ENCODE measurements around the gene SLC41A2. TPM values are rescaled to one million over a fixed set of nuclear protein-coding genes. Genes with fewer than 3 reads are reported as not detected.

The SLC41A2 gene
- polyA plus RNA-seq, 1 donor (not counting 4 experiments of a cell fraction or from before 2014, with no cell fraction given) = 1.2 TPM

- no peaks in the 10 kb centered on the region for H3K9me3 ChIP-seq (ENCODE audit: control insufficient read depth, low read depth, low read length)
- H3K4me2 ChIP-seq (ENCODE audit: control insufficient read depth, extremely low read depth, insufficient read depth, low read depth, low read length) = no peak overlapping the region
- no peak overlapping the region for H3K9ac ChIP-seq (ENCODE audit: control insufficient read depth, extremely low read depth, insufficient read depth, low read length)
- H3K36me3 ChIP-seq (ENCODE audit: control insufficient read depth in 2 of 2, extremely low read depth in 1 of 2, insufficient read depth in 2 of 2, low read length in 2 of 2) = no peaks in the 10 kb centered on the region
- H3K27ac ChIP-seq (ENCODE audit: control insufficient read depth, insufficient read depth, low read length) = no peak overlapping the region
- no peak for DNase-seq (ENCODE audit: low read depth, low spot score)
- dilution Hi-C loops (cut with MboI; ENCODE audit: extremely low pct_ligation_motif_present, low sequenced_read_pairs) = no loop called here
- no peaks in the 10 kb centered on the region for H3K27me3 ChIP-seq (ENCODE audit: control insufficient read depth, extremely low read depth, insufficient read depth, low read length)
- H3K4me3 ChIP-seq (ENCODE audit: control insufficient read depth in 2 of 3, extremely low read depth in 1 of 3, insufficient read depth in 2 of 3, low read depth in 1 of 3, low read length in 3 of 3) = no peak overlapping the region
- peaks cover 5% of the 10 kb centered on the region for H3K4me1 ChIP-seq (ENCODE audit: control insufficient read depth, extremely low read depth, insufficient read depth, low read length)
- no peaks in the 10 kb centered on the region for H3K9me1 ChIP-seq (ENCODE audit: control insufficient read depth, extremely low read depth, insufficient read depth, low read length)
- FAIRE-seq = no peak
- no peak overlapping the region for H2AFZ ChIP-seq (ENCODE audit: control insufficient read depth, low read length)
- H3K79me2 ChIP-seq (ENCODE audit: control insufficient read depth, insufficient read depth, low read length) = no peaks in the 10 kb centered on the region
- TF ChIP-seq EZH2 (IDR thresholded peaks at IDR 0.05; ENCODE audit: low read length) (no peak), CTCF (optimal IDR thresholded peaks at IDR 0.05 in 1 of 3, IDR thresholded peaks at IDR 0.05 in 1 of 3, conservative IDR thresholded peaks at IDR 0.05 in 1 of 3; ENCODE audit: extremely low read depth in 1 of 3, insufficient read depth in 2 of 3, low read length in 3 of 3) (no peak)
- H4K20me1 ChIP-seq (ENCODE audit: control insufficient read depth, extremely low read depth, insufficient read depth, low read length) = no peaks in the 10 kb centered on the region
These were observed 6.2 kb upstream of the SLC41A2 start for GRCh38 chr12:104964167-104964855.

DNA sequence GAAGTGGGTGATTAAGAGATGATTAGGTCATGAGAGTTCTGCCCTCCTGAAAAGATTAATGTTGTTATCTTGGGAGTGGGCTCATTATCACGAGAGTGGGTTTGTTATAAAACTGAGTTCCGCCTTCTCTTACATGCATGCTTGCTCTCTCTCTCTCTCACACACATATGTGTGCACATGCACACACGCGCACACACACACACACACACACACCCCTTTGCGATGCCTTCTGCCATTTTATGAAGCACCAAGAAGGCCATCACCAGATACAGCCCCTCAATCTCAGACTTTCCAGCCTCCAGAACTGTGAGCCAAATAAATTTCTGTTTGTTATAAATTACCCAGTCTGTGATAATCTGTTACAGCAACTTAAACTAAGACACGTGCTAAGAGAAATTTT lies 5.7 kb upstream of the SLC41A2 start:
- Histone ChIP-seq H4K20me1 (ENCODE audit: control insufficient read depth, extremely low read depth, insufficient read depth, low read length) (no peaks in the 10 kb centered on the region), H3K4me2 (ENCODE audit: control insufficient read depth, extremely low read depth, insufficient read depth, low read depth, low read length) (no peak overlapping the region), H3K27ac (ENCODE audit: control insufficient read depth, insufficient read depth, low read length) (no peak overlapping the region), H2AFZ (ENCODE audit: control insufficient read depth, low read length) (no peak overlapping the region), H3K9me3 (ENCODE audit: control insufficient read depth, low read depth, low read length) (no peaks in the 10 kb centered on the region), H3K4me1 (ENCODE audit: control insufficient read depth, extremely low read depth, insufficient read depth, low read length) (peaks cover 10% of the 10 kb centered on the region), H3K36me3 (ENCODE audit: control insufficient read depth in 2 of 2, extremely low read depth in 1 of 2, insufficient read depth in 2 of 2, low read length in 2 of 2) (no peaks in the 10 kb centered on the region), H3K9me1 (ENCODE audit: control insufficient read depth, extremely low read depth, insufficient read depth, low read length) (no peaks in the 10 kb centered on the region), H3K79me2 (ENCODE audit: control insufficient read depth, insufficient read depth, low read length) (no peaks in the 10 kb centered on the region), H3K9ac (ENCODE audit: control insufficient read depth, extremely low read depth, insufficient read depth, low read length) (no peak overlapping the region), H3K27me3 (ENCODE audit: control insufficient read depth, extremely low read depth, insufficient read depth, low read length) (no peaks in the 10 kb centered on the region), H3K4me3 (ENCODE audit: control insufficient read depth in 2 of 3, extremely low read depth in 1 of 3, insufficient read depth in 2 of 3, low read depth in 1 of 3, low read length in 3 of 3) (no peak overlapping the region)
- TF ChIP-seq CTCF (optimal IDR thresholded peaks at IDR 0.05 in 1 of 3, IDR thresholded peaks at IDR 0.05 in 1 of 3, conservative IDR thresholded peaks at IDR 0.05 in 1 of 3; ENCODE audit: extremely low read depth in 1 of 3, insufficient read depth in 2 of 3, low read length in 3 of 3) (no peak), EZH2 (IDR thresholded peaks at IDR 0.05; ENCODE audit: low read length) (no peak)
- DNase-seq (ENCODE audit: low read depth, low spot score) (no peak), FAIRE-seq (no peak)
- dilution Hi-C loops (cut with MboI; ENCODE audit: extremely low pct_ligation_motif_present, low sequenced_read_pairs) = no loop called here

Measured in keratinocyte (primary cell).